ENCODE measurements around the gene GPR17.

GPR17 gene

GRCh38 chr2:127645395-127646291 is at the start of gene GPR17:
GPR17 (plus strand) TSS chr2:127646153; CDS start chr2:127650736, 4,583 bp downstream.
- no peak for DNase-seq

GRCh38 chr2:127596311-127597045 is 49.5 kb upstream of the GPR17 start:
- DNase-seq: no peak

GRCh38 chr2:127597046-127597983 is 48.6 kb upstream of the GPR17 start:
- no peak for DNase-seq

GRCh38 chr2:127597984-127598380 is 48.0 kb upstream of the GPR17 start:
- DNase-seq: no peak

GRCh38 chr2:127598711-127599110 is 47.2 kb upstream of the GPR17 start:
- DNase-seq: no peak

- DNase-seq: no peak
Observed at GRCh38 chr2:127599211-127599610, 46.7 kb upstream of the GPR17 start.

- DNase-seq: no peak
Observed at GRCh38 chr2:127604986-127605385, 41.0 kb upstream of the GPR17 start.

- DNase-seq: no peak
Observed at GRCh38 chr2:127605691-127606263, 40.2 kb upstream of the GPR17 start.

GRCh38 chr2:127606625-127607398 is 39.1 kb upstream of the GPR17 start:
- no peak for DNase-seq

GRCh38 chr2:127607399-127607908 is 38.5 kb upstream of the GPR17 start:
- no peak for DNase-seq

GRCh38 chr2:127608061-127609030 is 37.6 kb upstream of the GPR17 start:
- DNase-seq: no peak

- no peak for DNase-seq
Observed at GRCh38 chr2:127609031-127609751, 36.8 kb upstream of the GPR17 start.

GRCh38 chr2:127609818-127610217 is 36.1 kb upstream of the GPR17 start:
- no peak for DNase-seq

GRCh38 chr2:127610561-127610960 is 35.4 kb upstream of the GPR17 start:
- no peak for DNase-seq

GRCh38 chr2:127611076-127611925 is 34.7 kb upstream of the GPR17 start:
- no peak for DNase-seq

- no peak for DNase-seq
Observed at GRCh38 chr2:127612111-127612822, 33.7 kb upstream of the GPR17 start.

GRCh38 chr2:127614246-127614645 is 31.7 kb upstream of the GPR17 start:
- DNase-seq: no peak

- no peak for DNase-seq
Observed at GRCh38 chr2:127614731-127615130, 31.2 kb upstream of the GPR17 start.

Measured in inflammatory macrophage treated with lipopolysaccharide for 4 hours (primary cell).